Testis (tissue), 2 donors: Measurements from ENCODE around the gene RASSF8.

Source experiments
- CTCF ChIP-seq, 3 experiments: fragments of 450-650 bp in 2 of 3; fragments of 200-600 bp in 1 of 3; sonication (generic) in 1 of 3; IDR thresholded peaks; one replicate each; pipeline ENCODE4 v1.5.1; 2016 to 2019; ENCODE audit warnings: antibody characterized with exemption in 3 of 3, mild to moderate bottlenecking in 2 of 3, moderate library complexity in 1 of 3
- POLR2A ChIP-seq: fragments of 450-650 bp; IDR thresholded peaks from one replicate; pipeline ENCODE4 v1.6.1; 2017; ENCODE audit warnings: antibody characterized with exemption, mild to moderate bottlenecking, moderate library complexity

- TF ChIP-seq CTCF (IDR thresholded peaks at IDR 0.05) (no peak), POLR2A (no peak)
These were observed 18.9 kb upstream of the RASSF8 start for GRCh38 chr12:25939606-25940005.
